GM19397 (cell line): ENCODE data around the gene SOX14.

Experiments used
- ATAC-seq: cut with Tn5 transposase; IDR thresholded peaks from one replicate; pipeline ENCODE4 v1.9.1; 2021; ENCODE audit warnings: mild to moderate bottlenecking, moderate library complexity; ENCODE audit not compliant: unreplicated experiment

The SOX14 gene

GRCh38 chr3:137767538-137768360 is 3.6 kb downstream of the SOX14 start:
- ATAC-seq: no peak

- no peak for ATAC-seq
Observed at GRCh38 chr3:137768361-137769321, 4.5 kb downstream of the SOX14 start.

DNA sequence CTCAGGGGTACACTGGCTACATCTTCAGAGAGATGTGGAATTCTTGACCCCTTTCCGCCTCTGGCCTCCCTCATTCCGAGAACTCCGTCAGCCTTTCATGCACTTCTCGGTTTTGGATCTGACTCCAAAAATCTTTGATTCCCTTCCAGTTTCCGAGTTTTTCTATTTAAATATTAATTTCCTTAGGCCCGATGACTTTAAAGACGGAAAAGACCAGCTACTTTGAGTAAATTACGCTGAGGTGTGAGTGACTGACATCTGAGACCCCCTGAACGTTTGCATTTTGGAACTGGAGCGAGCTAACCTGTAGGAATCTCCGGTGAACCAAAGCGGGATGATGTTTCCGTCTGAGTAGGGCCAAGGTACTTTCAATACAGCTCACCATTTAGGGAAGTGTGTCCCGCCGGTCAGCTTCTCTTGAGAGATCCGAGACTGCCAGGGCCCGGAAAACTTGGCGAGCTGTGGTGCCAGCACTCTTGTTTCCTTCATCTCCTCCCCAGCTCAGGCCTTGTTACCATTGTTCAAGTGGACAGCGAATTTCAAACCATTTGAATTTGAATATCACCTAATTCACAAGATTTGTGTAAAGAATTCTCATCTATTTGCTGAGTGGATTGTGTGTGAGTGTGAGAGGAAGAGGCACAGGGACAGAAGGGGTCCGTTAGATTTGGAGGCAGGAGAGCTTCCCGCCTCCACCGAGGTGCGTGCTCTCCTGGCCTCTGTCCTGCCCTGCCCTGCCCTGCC is 5.4 kb downstream of the SOX14 start:
- no peak for ATAC-seq

GRCh38 chr3:137770066-137770834 is 6.1 kb downstream of the SOX14 start:
- ATAC-seq: no peak

DNA sequence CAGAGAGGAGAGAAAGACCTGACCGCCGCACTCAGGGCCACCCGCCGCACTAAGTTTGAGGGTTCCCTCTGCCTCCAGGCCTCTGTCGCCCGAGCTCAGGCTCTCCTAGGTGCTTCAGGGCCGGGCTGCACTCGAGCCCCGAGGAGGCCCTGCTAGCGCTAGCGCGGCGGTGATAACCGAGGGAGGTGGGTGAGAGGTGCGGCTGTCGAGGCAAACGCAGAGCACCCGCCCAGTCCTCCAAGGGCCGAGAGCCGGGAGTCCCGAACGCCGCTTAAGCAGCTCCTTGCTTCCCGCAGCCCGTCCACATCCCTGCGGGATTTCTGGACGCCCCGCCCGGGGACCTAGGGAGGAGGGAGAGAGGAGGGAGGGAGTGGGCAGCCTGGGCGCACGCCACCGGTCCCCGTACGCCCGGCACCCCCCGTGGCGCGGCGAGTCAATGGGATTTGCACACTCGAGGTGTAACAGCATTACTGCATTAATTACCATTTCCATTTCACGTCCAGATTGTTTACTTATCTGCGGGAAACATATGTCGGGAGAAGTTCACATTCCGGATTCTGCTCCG is 6.8 kb downstream of the SOX14 start:
- no peak for ATAC-seq

GRCh38 chr3:137771401-137772213 is 7.5 kb downstream of the SOX14 start:
- ATAC-seq: no peak

DNA sequence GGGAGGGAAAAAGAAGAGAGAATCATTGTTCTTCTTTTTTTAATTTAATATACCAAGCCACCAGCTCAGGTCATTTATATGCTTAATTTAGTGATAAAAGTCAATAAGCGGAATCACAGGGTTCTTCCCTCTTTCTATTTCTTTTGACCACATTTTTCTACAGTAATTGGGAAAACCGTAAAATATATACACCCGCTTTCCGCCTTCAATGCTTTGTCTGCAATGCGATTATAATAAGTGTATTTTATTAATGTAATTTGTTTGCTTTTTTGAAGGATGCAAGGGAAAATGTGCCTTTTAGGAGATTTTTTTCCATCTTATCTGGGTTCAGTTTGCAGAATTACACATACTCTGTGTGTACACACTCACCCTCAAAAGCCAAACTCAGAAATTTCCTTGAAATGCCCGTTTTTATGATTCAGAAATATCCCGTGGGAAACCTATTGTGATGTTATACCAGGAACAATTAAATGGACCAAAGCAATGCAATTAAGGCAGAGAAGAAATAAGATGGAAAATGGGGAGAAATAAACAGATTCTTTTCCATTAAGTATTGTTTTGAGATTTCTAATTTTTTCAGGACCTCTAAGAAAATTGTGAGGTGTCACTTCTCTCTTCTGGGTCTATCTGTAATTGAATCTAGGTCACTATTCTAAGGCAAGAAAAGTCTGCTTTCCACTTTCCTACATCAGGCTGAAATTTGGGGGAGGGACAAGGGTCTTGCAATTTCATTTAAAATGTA is 8.3 kb downstream of the SOX14 start:
- ATAC-seq: no peak

DNA sequence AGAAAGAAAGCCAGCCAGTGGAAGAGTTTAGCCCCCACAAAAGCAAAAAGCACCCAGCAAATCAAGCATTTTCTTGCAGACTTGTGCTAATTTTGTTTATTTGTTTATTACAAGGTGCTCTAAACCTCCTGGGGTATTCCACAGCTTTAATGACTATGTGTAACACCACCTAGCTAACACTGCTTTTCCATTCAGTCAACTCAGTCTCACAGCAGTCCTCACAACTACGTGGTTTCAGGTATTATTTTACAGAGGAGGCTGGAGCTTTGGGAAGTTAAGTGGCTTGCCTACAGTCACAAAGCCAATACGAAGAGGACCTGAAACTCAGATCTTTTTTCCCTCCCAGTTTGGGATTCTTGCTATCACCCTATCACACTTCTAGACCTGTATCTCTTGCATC is 14.8 kb downstream of the SOX14 start:
- no peak for ATAC-seq

GRCh38 chr3:137787529-137787928 is 23.4 kb downstream of the SOX14 start:
- no peak for ATAC-seq

- no peak for ATAC-seq
Observed at GRCh38 chr3:137789236-137789635, 25.1 kb downstream of the SOX14 start.

DNA sequence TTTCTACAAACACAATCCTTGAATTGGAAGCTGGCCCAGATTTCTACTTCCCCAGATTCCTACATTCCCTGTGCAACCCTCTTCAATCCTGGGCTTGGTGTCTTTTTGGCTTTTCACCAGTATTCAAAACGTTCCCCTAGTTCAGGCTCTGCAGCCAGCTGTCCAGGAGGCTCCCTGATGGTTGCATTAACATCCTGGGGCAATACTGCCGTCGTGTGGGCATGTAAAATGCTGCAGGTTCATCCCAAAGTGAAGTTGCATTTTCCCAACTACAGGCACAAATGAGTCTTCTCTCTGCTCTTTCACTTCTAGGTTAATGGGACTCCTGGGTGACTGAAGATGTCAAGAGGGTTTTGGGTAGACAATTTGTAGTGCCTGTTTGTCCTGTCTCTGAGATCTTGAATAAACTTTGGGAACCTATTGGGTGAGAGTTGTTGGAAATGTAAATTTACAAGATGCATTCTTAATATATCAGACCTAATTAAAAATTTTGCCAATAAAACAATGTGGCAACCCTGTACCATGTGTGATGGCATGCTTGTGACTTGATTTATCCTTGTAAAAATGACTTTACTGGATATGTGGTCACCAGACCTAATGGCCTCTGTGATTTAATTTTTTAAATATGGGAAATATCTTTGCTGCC is 28.6 kb downstream of the SOX14 start:
- no peak for ATAC-seq

DNA sequence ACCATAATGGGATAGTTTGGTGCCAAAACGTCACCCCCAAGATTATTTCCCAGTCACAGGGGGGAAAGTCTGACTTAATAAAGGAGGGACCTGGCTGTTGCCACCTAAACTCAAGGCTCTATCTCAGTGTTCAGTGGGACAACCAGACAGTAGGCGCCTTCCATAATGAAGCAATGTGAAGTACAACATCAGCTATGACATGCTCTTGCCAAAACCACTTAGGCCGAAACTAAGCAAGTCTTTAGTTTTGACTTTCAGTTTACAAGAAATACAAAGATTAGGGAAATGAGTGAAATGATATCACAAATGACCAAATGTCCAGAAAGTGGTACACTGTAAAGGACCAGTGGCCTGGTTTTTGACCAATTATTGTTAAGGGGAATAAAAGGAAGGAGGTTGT is 32.9 kb downstream of the SOX14 start:
- ATAC-seq: no peak

- no peak for ATAC-seq
Observed at GRCh38 chr3:137803215-137803614, 39.1 kb downstream of the SOX14 start.

GRCh38 chr3:137807998-137808397 is 43.9 kb downstream of the SOX14 start:
- no peak for ATAC-seq

DNA sequence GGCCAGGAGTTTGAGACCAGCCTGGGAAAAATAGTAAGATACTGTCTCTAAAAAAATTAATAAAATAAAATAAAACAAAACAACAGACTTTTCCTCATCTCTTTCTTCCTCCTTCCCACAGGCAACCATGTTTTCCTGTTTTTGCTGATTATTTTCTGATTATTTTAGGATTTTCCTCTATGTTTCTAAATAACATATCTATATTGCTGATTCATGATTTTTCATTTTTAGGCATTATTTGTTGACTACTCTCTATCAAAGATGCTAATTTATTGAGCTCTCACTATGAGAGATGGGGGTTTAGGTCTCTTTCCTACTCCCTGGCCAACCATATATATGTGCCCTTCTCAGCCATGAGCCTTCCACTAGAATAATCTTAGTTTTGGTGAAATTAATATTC is 45.4 kb downstream of the SOX14 start:
- no peak for ATAC-seq

DNA sequence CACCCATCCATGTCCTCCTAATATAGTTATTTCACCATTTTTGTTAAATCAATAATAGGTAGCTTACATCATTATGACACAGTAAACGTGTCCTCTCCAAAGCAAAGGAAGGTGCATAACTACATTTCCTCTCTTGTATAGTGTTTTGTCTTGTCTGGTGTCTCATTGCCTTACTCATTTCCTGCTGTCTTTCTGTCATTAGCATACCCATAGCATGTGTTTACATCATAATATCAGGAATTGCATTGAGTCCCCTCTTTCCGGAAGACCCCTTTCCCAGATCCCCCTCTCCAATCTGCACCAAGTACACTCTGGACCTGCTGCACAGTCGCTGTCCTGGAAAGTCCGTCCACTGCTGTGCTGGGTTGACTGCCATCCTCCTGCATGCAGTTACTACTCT is 47.9 kb downstream of the SOX14 start:
- no peak for ATAC-seq

DNA sequence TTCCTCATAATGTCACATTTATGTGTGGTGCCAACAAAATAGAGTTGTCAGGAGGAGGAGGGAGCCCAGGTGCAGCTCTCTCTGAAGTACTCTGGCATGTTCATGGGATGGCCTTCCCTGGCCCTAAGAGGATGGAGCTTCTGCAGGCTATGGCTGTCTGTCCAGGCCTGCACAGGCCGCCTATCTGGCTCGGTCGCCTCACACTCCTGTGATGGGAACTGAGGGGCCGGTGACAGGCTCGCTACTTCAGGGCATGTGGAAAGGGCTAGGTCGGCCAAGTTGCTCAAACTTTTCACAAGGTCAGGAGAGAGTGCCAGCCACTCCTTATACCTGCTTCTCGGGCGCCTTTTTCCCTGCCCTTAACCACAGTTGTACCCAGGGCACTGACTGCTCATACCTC is 51.1 kb downstream of the SOX14 start:
- ATAC-seq: no peak
